A549 (cell line): ENCODE measurements around the gene APOL4. TPM values are rescaled to one million over a fixed set of nuclear protein-coding genes. Genes with fewer than 3 reads are reported as not detected.
"Not testable (repeated sequence)": the region's sequence is repeated elsewhere in the genome, so short reads cannot be mapped to it uniquely, and the experiment has no call there.

ENCODE experiments used
- ATAC-seq, 2 experiments: fragments of 200-7000 bp in 1 of 2; fragments of >200 bp in 1 of 2; cut with Nextera tagmentation in 1 of 2; cut with Tn5 transposase in 1 of 2; 3 replicates each; pipeline versions ENCODE4 v1.8.0 to v1.9.1; 2018 to 2020; ENCODE audit warnings: mild to moderate bottlenecking in 1 of 2, moderate library complexity in 1 of 2
- CTCF ChIA-PET: fragments of 300-600 bp; sonication (Branson Sonifier 250); formaldehyde crosslinking; extraction: SDS; loops from one replicate; lab custom pipeline; 2021; ENCODE audit warnings: antibody characterized with exemption, inconsistent platforms; lab: Yijun Ruan, JAX
- POLR2A ChIA-PET: fragments of 350-600 bp; formaldehyde crosslinking; extraction: SDS; loops from one replicate; lab custom pipeline; 2021; ENCODE audit warnings: antibody characterized with exemption, inconsistent platforms; lab: Yijun Ruan, JAX
- DNase-seq, 2 experiments: peaks; one replicate each; pipeline versions ENCODE4 v3.0.0 to v3.0.0-alpha.2; 2011 to 2016; ENCODE audit warnings: low read depth in 1 of 2, low spot score in 1 of 2
- FAIRE-seq: peaks from 2 replicates; lab custom pipeline; 2011; peaks lifted over from hg19 to GRCh38; lab: Jason Lieb, UNC
- H3K27ac ChIP-seq, 2 experiments: fragments of >200 bp; sonication (Bioruptor Twin); formaldehyde crosslinking; 3 replicates each; pipeline ENCODE4 v1.5.1; 2016 to 2017
- H3K4me1 ChIP-seq: fragments of >200 bp; sonication (Bioruptor Twin); formaldehyde crosslinking; 3 replicates; pipeline ENCODE4 v1.6.1; 2016
- H3K4me2 ChIP-seq: fragments of >200 bp; sonication (Bioruptor Twin); formaldehyde crosslinking; 3 replicates; pipeline ENCODE4 v1.6.1; 2016
- H3K4me3 ChIP-seq: fragments of >200 bp; sonication (Bioruptor Twin); formaldehyde crosslinking; 3 replicates; pipeline ENCODE4 v1.5.1; 2016
- H3K9me3 ChIP-seq: fragments of >200 bp; sonication (Bioruptor Twin); formaldehyde crosslinking; 3 replicates; pipeline ENCODE4 v1.6.1; 2016
- ATOH8 ChIP-seq: fragments of 250-450 bp; sonication (Bioruptor Pico); IDR thresholded peaks from 2 replicates; pipeline ENCODE4 v1.5.0; 2020; ENCODE audit warnings: low read depth, mild to moderate bottlenecking, moderate library complexity
- BCL3 ChIP-seq: fragments of >200 bp; sonication (Bioruptor Twin); formaldehyde crosslinking; IDR thresholded peaks from 3 replicates; pipeline ENCODE4 v1.6.1; 2016
- E2F6 ChIP-seq: IDR thresholded peaks from 2 replicates; pipeline ENCODE4 v1.6.1; 2012; ENCODE audit warnings: low read depth, borderline replicate concordance
- EHMT2 ChIP-seq: fragments of 200-600 bp; sonication (generic); IDR thresholded peaks from 2 replicates; pipeline ENCODE4 v1.6.1; 2016; ENCODE audit warnings: antibody characterized with exemption, low read depth, mild to moderate bottlenecking, moderate library complexity
- FOSB ChIP-seq: fragments of 250-450 bp; sonication (Bioruptor Pico); IDR thresholded peaks from 2 replicates; pipeline ENCODE4 v1.5.0; 2020; ENCODE audit warnings: mild to moderate bottlenecking, moderate library complexity
- KDM5A ChIP-seq: fragments of 200-600 bp; sonication (generic); IDR thresholded peaks from 2 replicates; pipeline ENCODE4 v1.6.1; 2016; ENCODE audit warnings: antibody characterized with exemption, mild to moderate bottlenecking
- MAFK ChIP-seq: fragments of 450-650 bp; IDR thresholded peaks from 2 replicates; pipeline ENCODE4 v1.6.1; 2014; ENCODE audit not compliant: partially characterized antibody
- NR3C1 ChIP-seq: fragments of >200 bp; sonication (Bioruptor Twin); formaldehyde crosslinking; IDR thresholded peaks from 3 replicates; pipeline ENCODE4 v1.6.1; 2017
- POLR2AphosphoS2 ChIP-seq: conservative IDR thresholded peaks from 2 replicates; pipeline ENCODE4 v1.6.1; 2012; ENCODE audit warnings: low read length, improper control_type of control experiment, inconsistent platforms
- RAD21 ChIP-seq, 2 experiments: fragments of >200 bp in 1 of 2; sonication (Bioruptor Twin) in 1 of 2; formaldehyde crosslinking in 1 of 2; IDR thresholded peaks in 1 of 2; conservative IDR thresholded peaks in 1 of 2; 2 replicates in 1 of 2; 3 replicates in 1 of 2; pipeline ENCODE4 v1.6.1; 2012 to 2018; ENCODE audit warnings: inconsistent platforms in 1 of 2
- ZNF302 ChIP-seq: fragments of 250-450 bp; sonication (Bioruptor Pico); IDR thresholded peaks from 2 replicates; pipeline ENCODE4 v1.9.0; 2021; ENCODE audit warnings: inconsistent platforms, mild to moderate bottlenecking, moderate library complexity
- ZSCAN20 ChIP-seq: fragments of 250-450 bp; sonication (Bioruptor Pico); IDR thresholded peaks from 2 replicates; pipeline ENCODE4 v1.8.0; 2022; ENCODE audit warnings: mild to moderate bottlenecking, moderate library complexity
- WGBS: methylation state at CpG from one replicate; pipeline ENCODE4 v1.1.6; 2017; ENCODE audit errors: missing lambda C conversion rate; 5-methylcytosine and 5-hydroxymethylcytosine counted together
- polyA plus RNA-seq, 4 experiments: library from polyadenylated mRNA; depleted of rRNA in 3 of 4; stranded (reverse); fragments of >200 nt; fragmentation: RNase III in 1 of 4; extraction: RNeasy Plus Mini Kit Qiagen cat#74134 plus additional on column Dnase treatment in 1 of 4; gene quantifications; 2 replicates in 3 of 4; 3 replicates in 1 of 4; pipeline ENCODE4 v1.2.3, GENCODE V29; 2011 to 2017
- TF ChIP-seq, protein P1 (sequence below): fragments of 250-450 bp; sonication (Bioruptor Pico); IDR thresholded peaks from 2 replicates; pipeline ENCODE4 v1.5.0; 2021; ENCODE audit warnings: mild to moderate bottlenecking, moderate library complexity, borderline replicate concordance

The APOL4 gene
- polyA plus RNA-seq, 2 of the 4 experiments (the other 2 are of a cell fraction): not detected

- Histone ChIP-seq H3K27ac (no peak overlapping the region), H3K9me3 (no peaks in the 10 kb centered on the region), H3K4me3 (no peak overlapping the region), H3K4me2 (no peak overlapping the region), H3K4me1 (no peaks in the 10 kb centered on the region)
- TF ChIP-seq KDM5A (no peak), ATOH8 (CRISPR knock-in tag) (no peak), ZNF302 (no peak)
- FAIRE-seq (no peak), ATAC-seq (no peak), DNase-seq (no peak)
- CTCF ChIA-PET: interaction anchor here (1.7 kb wide), 1 partner anchor 13 kb away, joined by 6 read pairs; no protein-coding TSS in a partner anchor
- WGBS: 58% methylated on average over 7 of the region's 8 CpGs
- POLR2A ChIA-PET: no interaction called here
Measured at GRCh38 chr22:36204001-36204631, 2.5 kb upstream of the APOL4 start.

- DNase-seq, POLR2A ChIA-PET, H3K27ac ChIP-seq, ATAC-seq, FAIRE-seq, H3K4me1 ChIP-seq, H3K9me3 ChIP-seq, H3K4me3 ChIP-seq, H3K4me2 ChIP-seq: not testable (repeated sequence)
- CTCF ChIA-PET: interaction anchor here (0.9 kb wide), 1 partner anchor 14 kb away, joined by 3 read pairs; no protein-coding TSS in a partner anchor
- 85% methylated on average over 7 of the region's 7 CpGs for WGBS
Measured at GRCh38 chr22:36203441-36203840, 1.8 kb upstream of the APOL4 start.

GRCh38 chr22:36202906-36203305, 1.3 kb upstream of the APOL4 start:
- CTCF ChIA-PET: interaction anchor here (0.6 to 1.0 kb wide), 3 partner anchors 10 to 99 kb away, joined by 3 read pairs; no protein-coding TSS in a partner anchor
- DNase-seq, POLR2A ChIA-PET: not testable (repeated sequence)

DNA sequence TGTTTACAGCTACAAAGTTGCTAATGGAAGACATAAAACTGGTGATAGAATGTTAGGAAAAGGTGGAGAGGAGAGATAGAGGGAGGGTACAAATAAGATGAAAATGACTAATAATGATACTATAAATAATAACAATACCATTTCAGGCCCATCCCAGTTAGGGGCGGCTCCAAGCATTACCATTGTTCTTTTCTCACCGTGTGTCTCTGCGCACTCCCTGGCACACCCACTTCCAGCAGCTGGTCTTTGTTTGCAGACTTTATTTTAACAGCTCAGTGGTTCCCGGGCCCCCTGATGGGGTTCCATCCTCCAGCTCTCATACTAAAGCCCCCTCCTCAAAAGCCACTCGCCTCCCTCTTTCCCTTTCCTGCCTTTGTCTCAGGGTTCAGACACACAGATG, 584 bp downstream of the APOL4 start:
- H3K4me1 ChIP-seq, POLR2A ChIA-PET, FAIRE-seq, H3K9me3 ChIP-seq, H3K4me3 ChIP-seq, H3K4me2 ChIP-seq, ATAC-seq, DNase-seq, H3K27ac ChIP-seq: not testable (repeated sequence)
- CTCF ChIA-PET: interaction anchor here (1.0 kb wide), 1 partner anchor 21 kb away, joined by 3 read pairs; no protein-coding TSS in a partner anchor
- 90% methylated on average over 1 of the region's 5 CpGs for WGBS

More at GRCh38 chr22:36202906-36203305, 1.3 kb upstream of the APOL4 start:
- H3K4me3 ChIP-seq, H3K9me3 ChIP-seq, H3K4me1 ChIP-seq, H3K27ac ChIP-seq, FAIRE-seq, H3K4me2 ChIP-seq: not testable (repeated sequence)
- 0 out of 6 replicates have a peak, but pooled peaks of 1 of the 2 experiments have one; percentile 51 for ATAC-seq
- WGBS: 64% methylated on average over 8 of the region's 8 CpGs

DNA sequence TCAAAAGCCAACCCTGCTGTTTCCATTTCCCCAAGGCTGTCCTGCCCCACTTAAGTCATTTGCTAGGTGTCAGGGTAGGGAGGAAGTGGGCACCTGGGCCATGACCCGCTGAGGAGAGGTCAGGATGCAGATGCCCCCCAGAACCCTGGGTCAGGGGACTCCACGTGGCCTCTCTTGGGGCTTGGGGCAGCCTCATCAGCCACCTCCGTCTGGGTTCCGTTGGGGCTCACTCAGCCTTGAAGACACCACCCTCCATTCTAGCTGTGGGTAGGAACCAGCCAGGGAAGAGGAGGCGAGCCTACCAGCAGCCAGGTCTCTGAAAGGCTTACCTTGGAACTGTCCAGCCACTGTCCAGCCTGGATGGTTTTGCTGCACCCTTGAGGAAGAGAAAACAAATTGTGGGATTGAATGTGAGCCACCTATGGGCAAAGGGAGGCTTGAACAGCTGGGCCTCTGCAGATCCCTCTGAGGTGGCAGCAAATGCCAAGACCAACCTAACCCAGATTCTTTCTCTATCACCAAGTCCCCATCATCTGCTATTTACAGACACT, 2.5 kb downstream of the APOL4 start:
- no peaks in the 10 kb centered on the region for H3K9me3 ChIP-seq
- CTCF ChIA-PET: interaction anchor here (0.9 to 1.0 kb wide), 2 partner anchors 22 to 57 kb away, joined by 3 read pairs; no protein-coding TSS in a partner anchor
- no peaks in the 10 kb centered on the region for H3K4me1 ChIP-seq
- WGBS: 58% methylated on average over 2 of the region's 5 CpGs
- no peak overlapping the region for H3K4me3 ChIP-seq
- ATAC-seq (peak; percentile 31 to 57; a peak in 2 of 6 replicates), FAIRE-seq (no peak), DNase-seq (no peak)
- no peak overlapping the region for H3K27ac ChIP-seq
- TF ChIP-seq KDM5A (no peak), POLR2AphosphoS2 (no peak), FOSB (CRISPR knock-in tag) (no peak), BCL3 (no peak), E2F6 (no peak), ZSCAN20 (CRISPR knock-in tag) (no peak), EHMT2 (no peak), NR3C1 (no peak), RAD21 (conservative IDR thresholded peaks at IDR 0.05 in 1 of 2, IDR thresholded peaks at IDR 0.05 in 1 of 2) (no peak), MAFK (no peak)
- TF ChIP-seq, protein P1, sequence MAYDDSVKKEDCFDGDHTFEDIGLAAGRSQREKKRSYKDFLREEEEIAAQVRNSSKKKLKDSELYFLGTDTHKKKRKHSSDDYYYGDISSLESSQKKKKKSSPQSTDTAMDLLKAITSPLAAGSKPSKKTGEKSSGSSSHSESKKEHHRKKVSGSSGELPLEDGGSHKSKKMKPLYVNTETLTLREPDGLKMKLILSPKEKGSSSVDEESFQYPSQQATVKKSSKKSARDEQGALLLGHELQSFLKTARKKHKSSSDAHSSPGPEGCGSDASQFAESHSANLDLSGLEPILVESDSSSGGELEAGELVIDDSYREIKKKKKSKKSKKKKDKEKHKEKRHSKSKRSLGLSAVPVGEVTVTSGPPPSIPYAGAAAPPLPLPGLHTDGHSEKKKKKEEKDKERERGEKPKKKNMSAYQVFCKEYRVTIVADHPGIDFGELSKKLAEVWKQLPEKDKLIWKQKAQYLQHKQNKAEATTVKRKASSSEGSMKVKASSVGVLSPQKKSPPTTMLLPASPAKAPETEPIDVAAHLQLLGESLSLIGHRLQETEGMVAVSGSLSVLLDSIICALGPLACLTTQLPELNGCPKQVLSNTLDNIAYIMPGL (CRISPR knock-in tag): no peak
- TF ChIP-seq, all 56 proteins: peak for 0
- no peak overlapping the region for H3K4me2 ChIP-seq
- POLR2A ChIA-PET: interaction anchor here (0.6 kb wide), 1 partner anchor 81 kb away, joined by 4 read pairs; no protein-coding TSS in a partner anchor
